ENCODE results near the gene WWTR1. TPM values are rescaled to one million over a fixed set of nuclear protein-coding genes. Genes with fewer than 3 reads are reported as not detected.
A peak's percentile ranks its signal among the peaks of the same experiment; 100 is the strongest.

Gene WWTR1
- polyA plus RNA-seq, 2 donors: 29.2 to 31.2 TPM

- Histone ChIP-seq H3K27me3 (ENCODE audit: control insufficient read depth in 1 of 2, insufficient read depth in 2 of 2, low read length in 2 of 2) (no peaks in the 10 kb centered on the region), H3K4me1 (ENCODE audit: control insufficient read depth in 2 of 2, insufficient read depth in 2 of 2, low read length in 1 of 2) (peaks cover 4 to 5% of the 10 kb centered on the region in 2 donors), H3K4me3 (ENCODE audit: low read depth in 1 of 2, low read length in 2 of 2) (no peak overlapping the region), H3K36me3 (ENCODE audit: control insufficient read depth in 2 of 2, insufficient read depth in 2 of 2, low read length in 1 of 2) (no peaks in the 10 kb centered on the region), H3K9me3 (ENCODE audit: control insufficient read depth in 2 of 2, insufficient read depth in 1 of 2, low read depth in 1 of 2, low read length in 1 of 2) (no peaks in the 10 kb centered on the region), H3K27ac (ENCODE audit: low read depth in 2 of 2, low read length in 1 of 2) (no peak overlapping the region)
- WGBS, 2 donors: 26 to 37% methylated on average over 8 of the region's 8 CpGs
Measured at GRCh38 chr3:149535333-149535685, 122.5 kb downstream of the WWTR1 start.

DNA sequence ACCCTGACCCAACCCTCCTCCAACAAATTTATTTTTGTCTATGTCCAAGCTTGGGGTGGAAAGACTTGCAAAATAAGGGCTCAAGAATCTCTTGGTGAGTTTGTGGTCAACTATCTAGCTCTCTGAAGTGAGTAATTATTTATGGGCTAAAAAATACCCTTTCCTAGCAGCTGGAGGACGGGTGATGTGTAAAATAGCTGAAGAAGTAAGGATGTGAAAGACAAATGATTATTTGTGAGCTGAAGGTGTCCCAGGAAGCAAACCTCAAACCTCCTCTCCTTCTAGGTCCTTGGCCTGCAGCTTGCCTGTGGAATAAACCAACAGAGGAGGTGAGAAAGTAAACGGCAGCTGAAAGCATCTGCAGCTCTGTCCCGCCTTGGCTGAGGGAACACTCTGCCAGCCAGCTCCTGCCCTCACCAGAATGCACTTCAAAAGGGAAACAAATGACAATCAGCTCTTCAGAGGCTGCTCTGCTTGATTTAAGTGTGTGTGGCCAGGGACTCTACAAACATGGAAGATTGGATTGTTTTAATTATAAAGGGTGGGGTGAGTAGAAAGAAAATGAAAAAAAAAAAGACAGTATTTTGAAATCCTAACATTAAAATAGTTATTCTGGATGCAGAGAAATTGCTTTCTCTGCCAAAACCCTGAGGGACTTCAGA lies 123.0 kb downstream of the WWTR1 start:
- no peak overlapping the region for H3K4me3 ChIP-seq (ENCODE audit: low read depth in 1 of 2, low read length in 2 of 2)
- H3K27me3 ChIP-seq (ENCODE audit: control insufficient read depth in 1 of 2, insufficient read depth in 2 of 2, low read length in 2 of 2): no peaks in the 10 kb centered on the region
- peak overlapping the region; percentile 24 to 59 for H3K27ac ChIP-seq (ENCODE audit: low read depth in 2 of 2, low read length in 1 of 2)
- H3K9me3 ChIP-seq (ENCODE audit: control insufficient read depth in 2 of 2, insufficient read depth in 1 of 2, low read depth in 1 of 2, low read length in 1 of 2): no peaks in the 10 kb centered on the region
- 23 to 27% methylated on average over 3 of the region's 3 CpGs for WGBS, 2 donors
- H3K4me1 ChIP-seq (ENCODE audit: control insufficient read depth in 2 of 2, insufficient read depth in 2 of 2, low read length in 1 of 2): peaks cover 4 to 5% of the 10 kb centered on the region in 2 donors
- H3K36me3 ChIP-seq (ENCODE audit: control insufficient read depth in 2 of 2, insufficient read depth in 2 of 2, low read length in 1 of 2): no peaks in the 10 kb centered on the region

- Histone ChIP-seq H3K4me3 (ENCODE audit: low read depth in 1 of 2, low read length in 2 of 2) (no peak overlapping the region), H3K4me1 (ENCODE audit: control insufficient read depth in 2 of 2, insufficient read depth in 2 of 2, low read length in 1 of 2) (peaks cover 4 to 5% of the 10 kb centered on the region in 2 donors), H3K9me3 (ENCODE audit: control insufficient read depth in 2 of 2, insufficient read depth in 1 of 2, low read depth in 1 of 2, low read length in 1 of 2) (no peaks in the 10 kb centered on the region), H3K27me3 (ENCODE audit: control insufficient read depth in 1 of 2, insufficient read depth in 2 of 2, low read length in 2 of 2) (no peaks in the 10 kb centered on the region), H3K36me3 (ENCODE audit: control insufficient read depth in 2 of 2, insufficient read depth in 2 of 2, low read length in 1 of 2) (no peaks in the 10 kb centered on the region), H3K27ac (ENCODE audit: low read depth in 2 of 2, low read length in 1 of 2) (no peak overlapping the region)
- 85 to 87% methylated on average over 4 of the region's 4 CpGs for WGBS, 2 donors
Measured at GRCh38 chr3:149534082-149534481, 123.7 kb downstream of the WWTR1 start.

DNA sequence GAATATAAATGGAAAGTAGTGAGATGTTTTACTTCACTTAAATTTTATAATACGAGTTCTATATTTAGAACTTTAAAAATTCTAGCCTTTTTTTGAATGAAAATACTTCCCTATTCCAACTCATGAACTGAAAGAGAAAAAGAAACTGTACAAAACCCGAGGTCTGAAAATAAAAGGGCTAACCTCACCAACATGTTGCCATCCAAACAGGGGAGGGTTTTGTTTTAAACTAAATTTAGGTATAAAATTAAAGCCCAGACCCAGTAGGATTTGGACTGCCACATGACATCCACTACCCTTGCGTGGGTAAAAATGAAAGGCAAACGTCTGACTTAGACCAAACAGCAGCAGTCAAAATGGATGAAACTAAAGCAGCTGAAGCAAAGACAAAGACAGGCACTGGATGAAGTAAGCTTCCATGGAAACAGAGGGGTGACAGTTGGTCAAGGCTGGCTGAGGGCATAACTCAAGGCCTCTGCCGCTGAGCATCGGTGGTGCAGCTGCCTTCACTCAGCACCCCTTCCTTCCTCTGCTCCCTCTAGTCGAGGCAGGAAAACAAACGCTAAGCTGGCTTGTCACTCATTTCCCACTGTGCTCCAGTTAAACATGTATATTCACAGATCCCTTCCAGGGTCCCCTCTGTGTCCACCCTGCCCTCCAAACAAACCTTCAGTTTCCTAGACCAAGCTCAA lies 125.2 kb downstream of the WWTR1 start:
- H3K27me3 ChIP-seq (ENCODE audit: control insufficient read depth in 1 of 2, insufficient read depth in 2 of 2, low read length in 2 of 2): no peaks in the 10 kb centered on the region
- peaks cover 0 to 2% of the 10 kb centered on the region in 2 donors for H3K36me3 ChIP-seq (ENCODE audit: control insufficient read depth in 2 of 2, insufficient read depth in 2 of 2, low read length in 1 of 2)
- H3K4me1 ChIP-seq (ENCODE audit: control insufficient read depth in 2 of 2, insufficient read depth in 2 of 2, low read length in 1 of 2): peaks cover 4 to 5% of the 10 kb centered on the region in 2 donors
- H3K4me3 ChIP-seq (ENCODE audit: low read depth in 1 of 2, low read length in 2 of 2): no peak overlapping the region
- H3K27ac ChIP-seq (ENCODE audit: low read depth in 2 of 2, low read length in 1 of 2): no peak overlapping the region
- WGBS, 2 donors: 40 to 43% methylated on average over 8 of the region's 8 CpGs
- H3K9me3 ChIP-seq (ENCODE audit: control insufficient read depth in 2 of 2, insufficient read depth in 1 of 2, low read depth in 1 of 2, low read length in 1 of 2): no peaks in the 10 kb centered on the region

GRCh38 chr3:149529099-149529498 lies 128.7 kb downstream of the WWTR1 start:
- no peaks in the 10 kb centered on the region for H3K9me3 ChIP-seq (ENCODE audit: control insufficient read depth in 2 of 2, insufficient read depth in 1 of 2, low read depth in 1 of 2, low read length in 1 of 2)
- H3K4me1 ChIP-seq (ENCODE audit: control insufficient read depth in 2 of 2, insufficient read depth in 2 of 2, low read length in 1 of 2): peaks cover 2 to 3% of the 10 kb centered on the region in 2 donors
- peaks cover 0 to 5% of the 10 kb centered on the region in 2 donors for H3K36me3 ChIP-seq (ENCODE audit: control insufficient read depth in 2 of 2, insufficient read depth in 2 of 2, low read length in 1 of 2)
- H3K27me3 ChIP-seq (ENCODE audit: control insufficient read depth in 1 of 2, insufficient read depth in 2 of 2, low read length in 2 of 2): no peaks in the 10 kb centered on the region
- H3K4me3 ChIP-seq (ENCODE audit: low read depth in 1 of 2, low read length in 2 of 2): no peak overlapping the region
- 60 to 75% methylated on average over 2 of the region's 2 CpGs for WGBS, 2 donors
- no peak overlapping the region for H3K27ac ChIP-seq (ENCODE audit: low read depth in 2 of 2, low read length in 1 of 2)

GRCh38 chr3:149528340-149528650 lies 129.5 kb downstream of the WWTR1 start:
- Histone ChIP-seq H3K4me1 (ENCODE audit: control insufficient read depth in 2 of 2, insufficient read depth in 2 of 2, low read length in 1 of 2) (peaks cover 2 to 3% of the 10 kb centered on the region in 2 donors), H3K27me3 (ENCODE audit: control insufficient read depth in 1 of 2, insufficient read depth in 2 of 2, low read length in 2 of 2) (no peaks in the 10 kb centered on the region), H3K9me3 (ENCODE audit: control insufficient read depth in 2 of 2, insufficient read depth in 1 of 2, low read depth in 1 of 2, low read length in 1 of 2) (no peaks in the 10 kb centered on the region), H3K4me3 (ENCODE audit: low read depth in 1 of 2, low read length in 2 of 2) (no peak overlapping the region), H3K27ac (ENCODE audit: low read depth in 2 of 2, low read length in 1 of 2) (no peak overlapping the region), H3K36me3 (ENCODE audit: control insufficient read depth in 2 of 2, insufficient read depth in 2 of 2, low read length in 1 of 2) (peaks cover 0 to 5% of the 10 kb centered on the region in 2 donors)
- WGBS, 2 donors: 55 to 63% methylated on average over 4 of the region's 4 CpGs

GRCh38 chr3:149527531-149528339 lies 130.1 kb downstream of the WWTR1 start:
- peak overlapping the region; percentile 4 to 49 for H3K27ac ChIP-seq (ENCODE audit: low read depth in 2 of 2, low read length in 1 of 2)
- no peak overlapping the region for H3K4me3 ChIP-seq (ENCODE audit: low read depth in 1 of 2, low read length in 2 of 2)
- no peaks in the 10 kb centered on the region for H3K27me3 ChIP-seq (ENCODE audit: control insufficient read depth in 1 of 2, insufficient read depth in 2 of 2, low read length in 2 of 2)
- no peaks in the 10 kb centered on the region for H3K9me3 ChIP-seq (ENCODE audit: control insufficient read depth in 2 of 2, insufficient read depth in 1 of 2, low read depth in 1 of 2, low read length in 1 of 2)
- H3K36me3 ChIP-seq (ENCODE audit: control insufficient read depth in 2 of 2, insufficient read depth in 2 of 2, low read length in 1 of 2): peaks cover 0 to 5% of the 10 kb centered on the region in 2 donors
- peaks cover under 1 to 1% of the 10 kb centered on the region in 2 donors for H3K4me1 ChIP-seq (ENCODE audit: control insufficient read depth in 2 of 2, insufficient read depth in 2 of 2, low read length in 1 of 2)
- WGBS, 2 donors: 61 to 63% methylated on average over 5 of the region's 5 CpGs

DNA sequence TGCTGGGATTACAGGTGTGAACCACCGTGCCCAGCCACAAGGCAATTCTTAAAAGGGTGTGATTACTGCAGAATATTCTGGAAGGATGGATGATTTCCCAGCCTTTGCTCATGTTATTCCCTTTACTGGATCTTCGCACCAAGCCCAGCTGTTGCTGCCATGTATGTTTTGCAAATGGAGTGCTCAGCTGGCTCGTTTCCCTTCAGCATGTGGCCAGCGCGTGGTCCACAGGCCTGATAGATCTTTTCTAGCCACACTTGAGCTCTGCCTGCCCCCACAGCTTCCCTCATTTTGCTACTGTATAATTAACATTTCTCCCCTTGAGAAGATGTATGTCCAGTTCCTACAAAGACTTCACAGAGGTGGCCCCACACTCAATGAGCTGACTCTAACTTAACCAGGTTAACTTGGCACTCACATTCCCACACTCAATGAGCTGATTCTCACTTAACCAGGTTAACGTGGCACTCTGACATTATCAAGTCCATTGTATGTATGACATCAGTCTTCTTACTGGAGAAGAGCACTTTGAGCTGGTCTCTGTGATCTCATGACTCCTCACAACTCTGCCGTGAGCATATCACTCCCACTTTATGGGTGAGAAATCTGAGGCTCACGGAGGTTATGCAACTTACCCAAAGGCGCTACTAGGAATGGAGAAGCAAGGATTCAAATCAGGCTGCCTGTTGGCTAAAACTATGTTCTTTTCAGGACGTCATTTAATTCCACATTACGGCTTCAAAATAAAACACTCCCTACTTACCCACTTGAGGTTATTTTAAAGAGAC lies 134.1 kb downstream of the WWTR1 start:
- H3K27ac ChIP-seq (ENCODE audit: low read depth in 2 of 2, low read length in 1 of 2): no peak overlapping the region
- peaks cover under 1 to 5% of the 10 kb centered on the region in 2 donors for H3K36me3 ChIP-seq (ENCODE audit: control insufficient read depth in 2 of 2, insufficient read depth in 2 of 2, low read length in 1 of 2)
- no peaks in the 10 kb centered on the region for H3K9me3 ChIP-seq (ENCODE audit: control insufficient read depth in 2 of 2, insufficient read depth in 1 of 2, low read depth in 1 of 2, low read length in 1 of 2)
- 87 to 88% methylated on average over 11 of the region's 11 CpGs for WGBS, 2 donors
- H3K4me3 ChIP-seq (ENCODE audit: low read depth in 1 of 2, low read length in 2 of 2): no peak overlapping the region
- H3K27me3 ChIP-seq (ENCODE audit: control insufficient read depth in 1 of 2, insufficient read depth in 2 of 2, low read length in 2 of 2): no peaks in the 10 kb centered on the region
- no peaks in the 10 kb centered on the region for H3K4me1 ChIP-seq (ENCODE audit: control insufficient read depth in 2 of 2, insufficient read depth in 2 of 2, low read length in 1 of 2)

GRCh38 chr3:149519912-149520311 lies 137.9 kb downstream of the WWTR1 start:
- 74 to 86% methylated on average over 3 of the region's 3 CpGs for WGBS, 2 donors
- Histone ChIP-seq H3K36me3 (ENCODE audit: control insufficient read depth in 2 of 2, insufficient read depth in 2 of 2, low read length in 1 of 2) (peaks cover 1 to 3% of the 10 kb centered on the region in 2 donors), H3K4me3 (ENCODE audit: low read depth in 1 of 2, low read length in 2 of 2) (no peak overlapping the region)

More at GRCh38 chr3:149519912-149520311, 137.9 kb downstream of the WWTR1 start:
- Histone ChIP-seq H3K27ac (ENCODE audit: low read depth in 2 of 2, low read length in 1 of 2) (no peak overlapping the region), H3K27me3 (ENCODE audit: control insufficient read depth in 1 of 2, insufficient read depth in 2 of 2, low read length in 2 of 2) (no peaks in the 10 kb centered on the region), H3K9me3 (ENCODE audit: control insufficient read depth in 2 of 2, insufficient read depth in 1 of 2, low read depth in 1 of 2, low read length in 1 of 2) (no peaks in the 10 kb centered on the region), H3K4me1 (ENCODE audit: control insufficient read depth in 2 of 2, insufficient read depth in 2 of 2, low read length in 1 of 2) (no peaks in the 10 kb centered on the region)

Measured in esophagus (tissue), 2 donors.